ENCODE results near the gene PRR13.
"Not testable (repeated sequence)": the region's sequence is repeated elsewhere in the genome, so short reads cannot be mapped to it uniquely, and the experiment has no call there.

The PRR13 gene

GRCh38 chr12:53480491-53481442 is 39.2 kb downstream of the PRR13 start:
- no peak for DNase-seq (ENCODE audit: low read depth)
- H3K4me3 ChIP-seq (ENCODE audit: control insufficient read depth, low read depth, low read length): no peak overlapping the region
- TF ChIP-seq, protein P1, sequence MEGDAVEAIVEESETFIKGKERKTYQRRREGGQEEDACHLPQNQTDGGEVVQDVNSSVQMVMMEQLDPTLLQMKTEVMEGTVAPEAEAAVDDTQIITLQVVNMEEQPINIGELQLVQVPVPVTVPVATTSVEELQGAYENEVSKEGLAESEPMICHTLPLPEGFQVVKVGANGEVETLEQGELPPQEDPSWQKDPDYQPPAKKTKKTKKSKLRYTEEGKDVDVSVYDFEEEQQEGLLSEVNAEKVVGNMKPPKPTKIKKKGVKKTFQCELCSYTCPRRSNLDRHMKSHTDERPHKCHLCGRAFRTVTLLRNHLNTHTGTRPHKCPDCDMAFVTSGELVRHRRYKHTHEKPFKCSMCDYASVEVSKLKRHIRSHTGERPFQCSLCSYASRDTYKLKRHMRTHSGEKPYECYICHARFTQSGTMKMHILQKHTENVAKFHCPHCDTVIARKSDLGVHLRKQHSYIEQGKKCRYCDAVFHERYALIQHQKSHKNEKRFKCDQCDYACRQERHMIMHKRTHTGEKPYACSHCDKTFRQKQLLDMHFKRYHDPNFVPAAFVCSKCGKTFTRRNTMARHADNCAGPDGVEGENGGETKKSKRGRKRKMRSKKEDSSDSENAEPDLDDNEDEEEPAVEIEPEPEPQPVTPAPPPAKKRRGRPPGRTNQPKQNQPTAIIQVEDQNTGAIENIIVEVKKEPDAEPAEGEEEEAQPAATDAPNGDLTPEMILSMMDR (IDR thresholded peaks at IDR 0.05; ENCODE audit: control insufficient read depth, insufficient read depth, low read depth, low read length, missing control alignments): no peak

DNA sequence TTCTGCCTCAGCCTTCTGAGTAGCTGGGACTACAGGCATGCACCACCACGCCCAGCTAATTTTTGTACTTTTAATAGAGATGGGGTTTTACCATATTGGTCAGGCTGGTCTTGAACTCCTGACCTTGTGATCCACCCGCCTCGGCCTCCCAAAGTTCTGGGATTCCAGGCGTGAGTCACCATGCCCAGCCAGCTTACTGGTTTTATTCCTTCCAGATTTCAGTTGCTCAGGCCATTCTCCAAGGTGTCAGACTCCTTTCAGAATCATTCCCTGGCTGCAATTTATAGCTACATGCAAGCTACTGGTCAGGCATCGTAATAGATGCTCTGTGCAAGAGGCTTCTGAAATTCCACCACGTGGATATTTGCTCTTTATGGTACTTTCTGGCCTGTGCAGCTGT is 39.9 kb downstream of the PRR13 start:
- not testable (repeated sequence) for H3K4me3 ChIP-seq (ENCODE audit: control insufficient read depth, low read depth, low read length)
- DNase-seq (ENCODE audit: low read depth): peak; percentile 68

GRCh38 chr12:53481939-53482586 is 40.5 kb downstream of the PRR13 start:
- H3K4me3 ChIP-seq (ENCODE audit: control insufficient read depth, low read depth, low read length): no peak overlapping the region

GRCh38 chr12:53482626-53483168 is 41.2 kb downstream of the PRR13 start:
- TF ChIP-seq, protein P1 (IDR thresholded peaks at IDR 0.05; ENCODE audit: control insufficient read depth, insufficient read depth, low read depth, low read length, missing control alignments): no peak
- H3K4me3 ChIP-seq (ENCODE audit: control insufficient read depth, low read depth, low read length): no peak overlapping the region
- DNase-seq (ENCODE audit: low read depth): no peak

More at GRCh38 chr12:53481939-53482586, 40.5 kb downstream of the PRR13 start:
- no peak for DNase-seq (ENCODE audit: low read depth)
- TF ChIP-seq, protein P1 (IDR thresholded peaks at IDR 0.05; ENCODE audit: control insufficient read depth, insufficient read depth, low read depth, low read length, missing control alignments): no peak

- TF ChIP-seq, protein P1 (IDR thresholded peaks at IDR 0.05; ENCODE audit: control insufficient read depth, insufficient read depth, low read depth, low read length, missing control alignments): no peak
- no peak overlapping the region for H3K4me3 ChIP-seq (ENCODE audit: control insufficient read depth, low read depth, low read length)
- DNase-seq (ENCODE audit: low read depth): no peak
These were observed 41.9 kb downstream of the PRR13 start for GRCh38 chr12:53483225-53483978.

GRCh38 chr12:53483979-53484377 is 42.4 kb downstream of the PRR13 start:
- no peak overlapping the region for H3K4me3 ChIP-seq (ENCODE audit: control insufficient read depth, low read depth, low read length)
- TF ChIP-seq, protein P1 (IDR thresholded peaks at IDR 0.05; ENCODE audit: control insufficient read depth, insufficient read depth, low read depth, low read length, missing control alignments): no peak

More at GRCh38 chr12:53483979-53484377, 42.4 kb downstream of the PRR13 start:
- DNase-seq (ENCODE audit: low read depth): no peak
